Measurements from ENCODE around the gene MAP3K10.

DNA sequence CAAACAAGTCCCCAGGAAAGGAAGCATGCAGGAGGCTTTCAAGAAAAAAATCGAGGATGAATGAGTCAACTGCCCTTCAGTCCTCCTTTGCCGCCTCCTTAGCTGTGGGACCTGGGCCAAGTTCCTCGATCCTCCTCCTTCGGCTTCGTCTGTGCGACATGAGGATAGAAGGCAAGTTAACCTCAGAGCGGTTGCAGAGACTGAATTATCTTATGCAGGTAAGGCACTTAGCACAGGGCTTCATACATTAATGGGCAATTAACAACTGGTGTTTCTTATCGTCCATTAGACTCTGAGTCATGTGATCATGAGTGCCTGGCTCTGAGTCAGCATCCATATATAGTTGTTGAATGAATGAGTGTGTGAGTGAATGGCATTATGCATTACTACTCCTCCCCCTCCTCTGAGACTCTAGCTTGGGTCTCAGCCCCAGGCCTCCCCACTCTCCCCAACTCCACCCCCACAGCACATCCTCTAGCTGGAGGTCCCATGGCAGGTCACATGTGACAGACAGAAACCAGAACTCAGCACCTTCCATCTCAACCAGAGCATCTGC is 28.6 kb downstream of the MAP3K10 start:
- TF ChIP-seq, protein P1, sequence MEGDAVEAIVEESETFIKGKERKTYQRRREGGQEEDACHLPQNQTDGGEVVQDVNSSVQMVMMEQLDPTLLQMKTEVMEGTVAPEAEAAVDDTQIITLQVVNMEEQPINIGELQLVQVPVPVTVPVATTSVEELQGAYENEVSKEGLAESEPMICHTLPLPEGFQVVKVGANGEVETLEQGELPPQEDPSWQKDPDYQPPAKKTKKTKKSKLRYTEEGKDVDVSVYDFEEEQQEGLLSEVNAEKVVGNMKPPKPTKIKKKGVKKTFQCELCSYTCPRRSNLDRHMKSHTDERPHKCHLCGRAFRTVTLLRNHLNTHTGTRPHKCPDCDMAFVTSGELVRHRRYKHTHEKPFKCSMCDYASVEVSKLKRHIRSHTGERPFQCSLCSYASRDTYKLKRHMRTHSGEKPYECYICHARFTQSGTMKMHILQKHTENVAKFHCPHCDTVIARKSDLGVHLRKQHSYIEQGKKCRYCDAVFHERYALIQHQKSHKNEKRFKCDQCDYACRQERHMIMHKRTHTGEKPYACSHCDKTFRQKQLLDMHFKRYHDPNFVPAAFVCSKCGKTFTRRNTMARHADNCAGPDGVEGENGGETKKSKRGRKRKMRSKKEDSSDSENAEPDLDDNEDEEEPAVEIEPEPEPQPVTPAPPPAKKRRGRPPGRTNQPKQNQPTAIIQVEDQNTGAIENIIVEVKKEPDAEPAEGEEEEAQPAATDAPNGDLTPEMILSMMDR (IDR thresholded peaks at IDR 0.05; ENCODE audit: low read length) = no peak
- TF ChIP-seq EZH2phosphoT487 (IDR thresholded peaks at IDR 0.05; ENCODE audit: low read length) (no peak), EZH2 (optimal IDR thresholded peaks at IDR 0.05; ENCODE audit: low read depth, low read length) (no peak)

Measured in MM.1S (cell line).